A673 (cell line): ENCODE data around the gene IGFBP4. TPM values are rescaled to one million over a fixed set of nuclear protein-coding genes. Genes with fewer than 3 reads are reported as not detected.

ENCODE experiments used
- BruUV-seq: library from RNA; stranded (reverse); fragments of 400-500 nt; replicated peaks from 2 replicates; lab custom pipeline; 2021; lab: Mats Ljungman, UMichigan
- CTCF ChIA-PET: fragments of 300-600 bp; sonication (Branson Sonifier 250); formaldehyde crosslinking; loops from one replicate; lab custom pipeline; 2022; ENCODE audit warnings: antibody characterized with exemption; lab: Charles Lee
- POLR2A ChIA-PET: fragments of 300-600 bp; sonication (Branson Sonifier 250); formaldehyde crosslinking; loops from one replicate; lab custom pipeline; 2022; ENCODE audit warnings: antibody characterized with exemption; ENCODE audit not compliant: low non-redundant PET; lab: Charles Lee
- DNase-seq: peaks from one replicate; pipeline ENCODE4 v3.0.0-alpha.2; 2015; ENCODE audit warnings: low spot score
- H3K27ac ChIP-seq: fragments of 200-600 bp; sonication (generic); 2 replicates; pipeline ENCODE4 v1.5.1; 2016; ENCODE audit warnings: mixed run types, low read depth, mild to moderate bottlenecking, mixed read lengths, antibody characterized with exemption, low read length; ENCODE audit not compliant: poor library complexity, severe bottlenecking
- H3K27me3 ChIP-seq: fragments of 200-600 bp; sonication (generic); replicated peaks from 2 replicates; pipeline ENCODE4 v1.6.1; 2017; ENCODE audit warnings: mixed run types, low read depth, mild to moderate bottlenecking, mixed read lengths, antibody characterized with exemption, low read length; ENCODE audit not compliant: insufficient read depth, poor library complexity
- H3K36me3 ChIP-seq: fragments of 200-600 bp; sonication (generic); 2 replicates; pipeline ENCODE4 v1.6.1; 2016; ENCODE audit warnings: mixed run types, mild to moderate bottlenecking, mixed read lengths, antibody characterized with exemption, low read length; ENCODE audit not compliant: insufficient read depth, poor library complexity, severe bottlenecking
- H3K4me1 ChIP-seq: fragments of 200-600 bp; sonication (generic); 2 replicates; pipeline ENCODE4 v1.6.1; 2017; ENCODE audit warnings: mixed run types, mild to moderate bottlenecking, mixed read lengths, antibody characterized with exemption, low read length; ENCODE audit not compliant: insufficient read depth, poor library complexity, severe bottlenecking
- H3K4me3 ChIP-seq: fragments of 200-600 bp; sonication (generic); 2 replicates; pipeline ENCODE4 v1.5.1; 2016; ENCODE audit warnings: low read depth, mixed run types, mild to moderate bottlenecking, mixed read lengths, low read length; ENCODE audit not compliant: poor library complexity, severe bottlenecking
- H3K9me3 ChIP-seq: fragments of 200-600 bp; sonication (generic); 2 replicates; pipeline ENCODE4 v1.6.1; 2016; ENCODE audit warnings: mixed run types, low read depth, mild to moderate bottlenecking, mixed read lengths, antibody characterized with exemption, low read length; ENCODE audit not compliant: poor library complexity, severe bottlenecking
- CTCF ChIP-seq: fragments of 300-800, 200-600 bp; sonication (generic); conservative IDR thresholded peaks from 2 replicates; pipeline ENCODE4 v1.5.1; 2017; ENCODE audit warnings: low read depth, mild to moderate bottlenecking, antibody characterized with exemption, low read length, moderate library complexity, mixed read lengths
- EZH2 ChIP-seq: fragments of 200-600 bp; sonication (generic); IDR thresholded peaks from 2 replicates; pipeline ENCODE4 v1.6.1; 2017; ENCODE audit warnings: borderline replicate concordance, low read depth, mild to moderate bottlenecking, mixed read lengths, antibody characterized with exemption, low read length; ENCODE audit not compliant: poor library complexity, severe bottlenecking
- intact Hi-C: fragments of 100-400 bp; cut with micrococcal nuclease; formaldehyde crosslinking; loops from one replicate; pipeline ENCODE4 v1.10.0; 2022; ENCODE audit not compliant: unreplicated experiment
- total RNA-seq: library from RNA; stranded (reverse); gene quantifications from 2 replicates; pipeline ENCODE4 v1.2.3, GENCODE V29; 2021

IGFBP4 gene
- total RNA-seq, 1 experiment from 2014 or later = 4.8 TPM

- Histone ChIP-seq H3K36me3 (no peaks in the 10 kb centered on the region), H3K27me3 (no peaks in the 10 kb centered on the region), H3K27ac (no peak overlapping the region), H3K4me1 (no peaks in the 10 kb centered on the region), H3K4me3 (no peak overlapping the region), H3K9me3 (no peaks in the 10 kb centered on the region)
- no peak for TF ChIP-seq EZH2
- no peak for TF ChIP-seq CTCF
- no TSS peak for BruUV-seq
- POLR2A ChIA-PET = no interaction called here
- intact Hi-C loops = no loop called here
- no peak for DNase-seq
- CTCF ChIA-PET = interaction anchor here (0.6 kb wide), 1 partner anchor 55 kb away, joined by 3 read pairs; no protein-coding TSS in a partner anchor
Observed at GRCh38 chr17:40486522-40487370, 43.5 kb downstream of the IGFBP4 start.

GRCh38 chr17:40487371-40488020 is 44.2 kb downstream of the IGFBP4 start:
- no peak for DNase-seq
- H3K4me3 ChIP-seq = no peak overlapping the region
- POLR2A ChIA-PET = no interaction called here
- no peaks in the 10 kb centered on the region for H3K36me3 ChIP-seq
- no peaks in the 10 kb centered on the region for H3K4me1 ChIP-seq
- no TSS peak for BruUV-seq
- H3K27ac ChIP-seq = no peak overlapping the region
- no peaks in the 10 kb centered on the region for H3K27me3 ChIP-seq
- CTCF ChIA-PET = no interaction called here
- intact Hi-C loops = no loop called here
- TF ChIP-seq EZH2 (no peak), CTCF (no peak)
- H3K9me3 ChIP-seq = no peaks in the 10 kb centered on the region

- Histone ChIP-seq H3K27ac (no peak overlapping the region), H3K4me3 (no peak overlapping the region), H3K36me3 (no peaks in the 10 kb centered on the region), H3K4me1 (no peaks in the 10 kb centered on the region), H3K27me3 (no peaks in the 10 kb centered on the region), H3K9me3 (no peaks in the 10 kb centered on the region)
- no peak for DNase-seq
- TF ChIP-seq CTCF (no peak), EZH2 (no peak)
- intact Hi-C loops = no loop called here
- ChIA-PET POLR2A (no interaction called here), CTCF (no interaction called here)
- BruUV-seq = no TSS peak
Observed at GRCh38 chr17:40490289-40490853, 47.1 kb downstream of the IGFBP4 start.
